Panc1 (cell line): ENCODE data around the gene COLEC11. TPM values are rescaled to one million over a fixed set of nuclear protein-coding genes. Genes with fewer than 3 reads are reported as not detected.
"Not testable (repeated sequence)": the region's sequence is repeated elsewhere in the genome, so short reads cannot be mapped to it uniquely, and the experiment has no call there.

ENCODE experiments used
- ATAC-seq: fragments of 200-7000 bp; cut with Tn5 transposase; 2 replicates; pipeline ENCODE4 v1.9.1; 2020; ENCODE audit warnings: mild to moderate bottlenecking, moderate library complexity
- BruUV-seq: library from RNA; stranded (reverse); fragments of 400-500 nt; replicated peaks from 2 replicates; lab custom pipeline; 2021; lab: Mats Ljungman, UMichigan
- CTCF ChIA-PET: fragments of 300-600 bp; sonication (Branson Sonifier 250); formaldehyde crosslinking; loops from one replicate; lab custom pipeline; 2022; ENCODE audit warnings: antibody characterized with exemption; lab: Charles Lee
- POLR2A ChIA-PET: fragments of 300-600 bp; sonication (Branson Sonifier 250); formaldehyde crosslinking; loops from one replicate; lab custom pipeline; 2022; ENCODE audit warnings: antibody characterized with exemption; lab: Charles Lee
- DNase-seq: peaks from one replicate; pipeline ENCODE4 v3.0.0-alpha.2; 2010; ENCODE audit warnings: low read depth, low spot score
- H3K27ac ChIP-seq: 2 replicates; pipeline ENCODE4 v1.5.1; 2011; ENCODE audit warnings: mild to moderate bottlenecking, low read length, inconsistent platforms
- H3K27me3 ChIP-seq: fragments of 200-500 bp; sonication (Bioruptor generic); 2 replicates; pipeline ENCODE4 v1.6.0; 2014; ENCODE audit warnings: low read length, inconsistent platforms; ENCODE audit not compliant: control insufficient read depth, insufficient read depth
- H3K36me3 ChIP-seq: fragments of 200-500 bp; sonication (Bioruptor generic); 2 replicates; pipeline ENCODE4 v1.5.1; 2014; ENCODE audit warnings: inconsistent platforms, mild to moderate bottlenecking, low read length, moderate library complexity; ENCODE audit not compliant: control insufficient read depth, insufficient read depth
- H3K4me1 ChIP-seq: 2 replicates; pipeline ENCODE4 v1.5.1; 2011; ENCODE audit warnings: inconsistent platforms, mild to moderate bottlenecking, low read length, moderate library complexity; ENCODE audit not compliant: control insufficient read depth, insufficient read depth
- H3K4me3 ChIP-seq, 2 experiments: 2 replicates each; pipeline ENCODE4 v1.5.1; 2011 to 2012; ENCODE audit warnings: low read depth in 2 of 2, low read length in 2 of 2, mild to moderate bottlenecking in 2 of 2, inconsistent platforms in 1 of 2, moderate library complexity in 1 of 2
- H3K9me3 ChIP-seq: fragments of 200-500 bp; sonication (Bioruptor generic); 2 replicates; pipeline ENCODE4 v1.5.1; 2014; ENCODE audit warnings: low read depth, mild to moderate bottlenecking, inconsistent platforms, low read length, moderate library complexity; ENCODE audit not compliant: control insufficient read depth, insufficient read depth
- POLR2AphosphoS5 ChIP-seq: IDR thresholded peaks from 2 replicates; pipeline ENCODE4 v1.6.1; 2012; ENCODE audit warnings: mild to moderate bottlenecking, low read depth, low read length, moderate library complexity
- SIN3A ChIP-seq: IDR thresholded peaks from 2 replicates; pipeline ENCODE4 v1.6.1; 2012; ENCODE audit warnings: low read depth, mild to moderate bottlenecking, low read length, moderate library complexity, borderline replicate concordance; ENCODE audit not compliant: insufficient read depth
- TCF7L2 ChIP-seq: IDR thresholded peaks from 2 replicates; pipeline ENCODE4 v1.6.1; 2011; ENCODE audit warnings: mild to moderate bottlenecking, low read depth, low read length, inconsistent platforms
- in situ Hi-C: cut with HindIII; loops from 2 replicates; pipeline ENCODE4 v1.10.0; 2016; ENCODE audit warnings: low sequenced_read_pairs, low pct_unique_long_range_greater_than_20kb
- intact Hi-C: fragments of 100-400 bp; cut with micrococcal nuclease; formaldehyde crosslinking; loops from one replicate; pipeline ENCODE4 v1.10.0; 2022; ENCODE audit not compliant: unreplicated experiment
- total RNA-seq: library from RNA; stranded (reverse); gene quantifications from one replicate; pipeline ENCODE4 v1.2.1, GENCODE V29; 2021; ENCODE audit not compliant: unreplicated experiment
- TF ChIP-seq, protein P1 (sequence below), 2 experiments: IDR thresholded peaks; 2 replicates each; pipeline ENCODE4 v1.6.1; 2011 to 2012; ENCODE audit warnings: low read depth in 2 of 2, control low read depth in 1 of 2, low read length in 1 of 2, mild to moderate bottlenecking in 1 of 2, moderate library complexity in 1 of 2; ENCODE audit not compliant: insufficient read depth in 1 of 2
- TF ChIP-seq, protein P2 (sequence below): fragments of 450-650 bp; IDR thresholded peaks from 2 replicates; pipeline ENCODE4 v1.5.1; 2017; ENCODE audit warnings: mild to moderate bottlenecking

COLEC11 gene
- total RNA-seq, 1 experiment from 2014 or later = 0.31 TPM

GRCh38 chr2:3574155-3574554 is 20.8 kb upstream of the COLEC11 start:
- H3K4me3 ChIP-seq = no peak overlapping the region
- H3K36me3 ChIP-seq = peaks cover 31% of the 10 kb centered on the region
- peak overlapping the region; percentile 93; the same call in 1 of the 2 replicates for H3K27ac ChIP-seq
- H3K27me3 ChIP-seq = no peaks in the 10 kb centered on the region
- TF ChIP-seq POLR2AphosphoS5 = no peak
- TF ChIP-seq TCF7L2 = no peak
- TF ChIP-seq, protein P1, sequence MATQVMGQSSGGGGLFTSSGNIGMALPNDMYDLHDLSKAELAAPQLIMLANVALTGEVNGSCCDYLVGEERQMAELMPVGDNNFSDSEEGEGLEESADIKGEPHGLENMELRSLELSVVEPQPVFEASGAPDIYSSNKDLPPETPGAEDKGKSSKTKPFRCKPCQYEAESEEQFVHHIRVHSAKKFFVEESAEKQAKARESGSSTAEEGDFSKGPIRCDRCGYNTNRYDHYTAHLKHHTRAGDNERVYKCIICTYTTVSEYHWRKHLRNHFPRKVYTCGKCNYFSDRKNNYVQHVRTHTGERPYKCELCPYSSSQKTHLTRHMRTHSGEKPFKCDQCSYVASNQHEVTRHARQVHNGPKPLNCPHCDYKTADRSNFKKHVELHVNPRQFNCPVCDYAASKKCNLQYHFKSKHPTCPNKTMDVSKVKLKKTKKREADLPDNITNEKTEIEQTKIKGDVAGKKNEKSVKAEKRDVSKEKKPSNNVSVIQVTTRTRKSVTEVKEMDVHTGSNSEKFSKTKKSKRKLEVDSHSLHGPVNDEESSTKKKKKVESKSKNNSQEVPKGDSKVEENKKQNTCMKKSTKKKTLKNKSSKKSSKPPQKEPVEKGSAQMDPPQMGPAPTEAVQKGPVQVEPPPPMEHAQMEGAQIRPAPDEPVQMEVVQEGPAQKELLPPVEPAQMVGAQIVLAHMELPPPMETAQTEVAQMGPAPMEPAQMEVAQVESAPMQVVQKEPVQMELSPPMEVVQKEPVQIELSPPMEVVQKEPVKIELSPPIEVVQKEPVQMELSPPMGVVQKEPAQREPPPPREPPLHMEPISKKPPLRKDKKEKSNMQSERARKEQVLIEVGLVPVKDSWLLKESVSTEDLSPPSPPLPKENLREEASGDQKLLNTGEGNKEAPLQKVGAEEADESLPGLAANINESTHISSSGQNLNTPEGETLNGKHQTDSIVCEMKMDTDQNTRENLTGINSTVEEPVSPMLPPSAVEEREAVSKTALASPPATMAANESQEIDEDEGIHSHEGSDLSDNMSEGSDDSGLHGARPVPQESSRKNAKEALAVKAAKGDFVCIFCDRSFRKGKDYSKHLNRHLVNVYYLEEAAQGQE (IDR thresholded peaks at IDR 0.05; ENCODE audit: insufficient read depth in 1 of 2, low read depth in 2 of 2, low read length in 1 of 2) = no peak
- TF ChIP-seq, protein P2, sequence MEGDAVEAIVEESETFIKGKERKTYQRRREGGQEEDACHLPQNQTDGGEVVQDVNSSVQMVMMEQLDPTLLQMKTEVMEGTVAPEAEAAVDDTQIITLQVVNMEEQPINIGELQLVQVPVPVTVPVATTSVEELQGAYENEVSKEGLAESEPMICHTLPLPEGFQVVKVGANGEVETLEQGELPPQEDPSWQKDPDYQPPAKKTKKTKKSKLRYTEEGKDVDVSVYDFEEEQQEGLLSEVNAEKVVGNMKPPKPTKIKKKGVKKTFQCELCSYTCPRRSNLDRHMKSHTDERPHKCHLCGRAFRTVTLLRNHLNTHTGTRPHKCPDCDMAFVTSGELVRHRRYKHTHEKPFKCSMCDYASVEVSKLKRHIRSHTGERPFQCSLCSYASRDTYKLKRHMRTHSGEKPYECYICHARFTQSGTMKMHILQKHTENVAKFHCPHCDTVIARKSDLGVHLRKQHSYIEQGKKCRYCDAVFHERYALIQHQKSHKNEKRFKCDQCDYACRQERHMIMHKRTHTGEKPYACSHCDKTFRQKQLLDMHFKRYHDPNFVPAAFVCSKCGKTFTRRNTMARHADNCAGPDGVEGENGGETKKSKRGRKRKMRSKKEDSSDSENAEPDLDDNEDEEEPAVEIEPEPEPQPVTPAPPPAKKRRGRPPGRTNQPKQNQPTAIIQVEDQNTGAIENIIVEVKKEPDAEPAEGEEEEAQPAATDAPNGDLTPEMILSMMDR = no peak
- DNase-seq = no peak
- no peak for ATAC-seq
- no peaks in the 10 kb centered on the region for H3K9me3 ChIP-seq
- ChIA-PET CTCF (no interaction called here), POLR2A (interaction anchor here (0.6 to 0.7 kb wide), 2 partner anchors 16 to 31 kb away, joined by 3 to 6 read pairs; partner anchors contain the start of gene RNASEH1)
- H3K4me1 ChIP-seq = peaks cover 31% of the 10 kb centered on the region
- in situ Hi-C loops (no loop called here), intact Hi-C loops (no loop called here)
- no TSS peak for BruUV-seq

GRCh38 chr2:3575534-3576262 is 19.2 kb upstream of the COLEC11 start:
- Histone ChIP-seq H3K9me3 (no peaks in the 10 kb centered on the region), H3K27me3 (no peaks in the 10 kb centered on the region), H3K27ac (peak overlapping the region; percentile 93), H3K4me1 (peaks cover 35% of the 10 kb centered on the region), H3K4me3 (peak overlapping the region; percentile 73 to 99), H3K36me3 (peaks cover 43% of the 10 kb centered on the region)
- DNase-seq = no peak
- no TSS peak for BruUV-seq
- TF ChIP-seq SIN3A = no peak
- TF ChIP-seq, protein P2 = no peak
- TF ChIP-seq TCF7L2 = no peak
- TF ChIP-seq POLR2AphosphoS5 = no peak
- TF ChIP-seq, protein P1 (IDR thresholded peaks at IDR 0.05; ENCODE audit: insufficient read depth in 1 of 2, low read depth in 2 of 2, low read length in 1 of 2) = no peak
- peak; percentile 50 for ATAC-seq
- in situ Hi-C loops = no loop called here
- ChIA-PET POLR2A (no interaction called here), CTCF (no interaction called here)
- intact Hi-C loops = loop anchor here (5.0 kb wide), 1 partner anchor 77 kb away; no protein-coding TSS in a partner anchor

DNA sequence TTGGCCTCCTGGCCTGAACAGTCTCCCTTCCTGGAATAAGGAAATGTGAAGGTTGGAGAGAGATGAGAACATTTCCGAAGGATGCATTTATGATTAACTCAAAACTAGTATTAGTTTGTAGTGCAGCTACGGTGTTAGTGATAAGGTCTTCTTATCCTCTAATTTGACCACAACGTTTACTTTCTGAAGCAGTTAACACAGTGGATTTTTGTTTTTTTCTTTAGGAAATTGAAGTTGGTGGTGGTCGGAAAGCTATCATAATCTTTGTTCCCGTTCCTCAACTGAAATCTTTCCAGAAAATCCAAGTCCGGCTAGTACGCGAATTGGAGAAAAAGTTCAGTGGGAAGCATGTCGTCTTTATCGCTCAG is 18.7 kb upstream of the COLEC11 start:
- POLR2A ChIA-PET, in situ Hi-C loops, H3K27me3 ChIP-seq, DNase-seq, CTCF ChIA-PET, ATAC-seq, BruUV-seq, H3K9me3 ChIP-seq: not testable (repeated sequence)
- peak overlapping the region; percentile 73 to 99 for H3K4me3 ChIP-seq
- peaks cover 33% of the 10 kb centered on the region for H3K4me1 ChIP-seq
- intact Hi-C loops = loop anchor here (5.0 kb wide), 1 partner anchor 76 kb away; no protein-coding TSS in a partner anchor
- H3K27ac ChIP-seq = peak overlapping the region; percentile 93
- peaks cover 48% of the 10 kb centered on the region for H3K36me3 ChIP-seq
